KOPT-K1 (cell line): Measurements from ENCODE around the gene SCN8A.

ENCODE experiments used
- H3K27ac ChIP-seq: fragments of 200-600 bp; sonication (generic); 2 replicates; pipeline ENCODE4 v1.5.1; 2016; ENCODE audit warnings: antibody characterized with exemption, mild to moderate bottlenecking, low read depth, low read length; ENCODE audit not compliant: poor library complexity, severe bottlenecking
- H3K36me3 ChIP-seq: fragments of 200-600 bp; sonication (generic); 2 replicates; pipeline ENCODE4 v1.5.1; 2017; ENCODE audit warnings: antibody characterized with exemption, mild to moderate bottlenecking, low read length, moderate library complexity; ENCODE audit not compliant: insufficient read depth
- H3K9me3 ChIP-seq: fragments of 200-600 bp; sonication (generic); 2 replicates; pipeline ENCODE4 v1.5.1; 2017; ENCODE audit warnings: antibody characterized with exemption, low read length, mild to moderate bottlenecking; ENCODE audit not compliant: insufficient read depth, poor library complexity, severe bottlenecking

The SCN8A gene

DNA sequence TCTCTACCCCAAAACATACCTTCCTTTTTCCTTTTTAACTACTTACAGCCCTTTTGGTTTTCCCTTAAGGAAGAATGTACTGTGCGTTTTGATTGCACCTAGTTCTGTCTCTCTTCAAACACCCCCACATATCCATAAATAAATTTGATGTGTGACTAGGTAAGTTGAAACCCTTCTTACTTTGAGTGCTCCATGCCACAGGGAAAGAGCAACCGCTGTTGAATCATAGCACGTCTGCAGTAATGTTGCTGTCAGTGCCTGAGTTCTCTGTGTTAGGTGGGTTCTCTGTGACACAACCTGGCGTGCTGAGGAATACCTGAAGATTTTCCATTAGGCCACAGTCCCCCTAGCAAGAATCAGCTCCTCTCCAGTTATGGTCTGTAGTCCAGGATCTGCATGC lies 155.4 kb downstream of the SCN8A start:
- Histone ChIP-seq H3K9me3 (no peaks in the 10 kb centered on the region), H3K36me3 (no peaks in the 10 kb centered on the region), H3K27ac (no peak overlapping the region)

DNA sequence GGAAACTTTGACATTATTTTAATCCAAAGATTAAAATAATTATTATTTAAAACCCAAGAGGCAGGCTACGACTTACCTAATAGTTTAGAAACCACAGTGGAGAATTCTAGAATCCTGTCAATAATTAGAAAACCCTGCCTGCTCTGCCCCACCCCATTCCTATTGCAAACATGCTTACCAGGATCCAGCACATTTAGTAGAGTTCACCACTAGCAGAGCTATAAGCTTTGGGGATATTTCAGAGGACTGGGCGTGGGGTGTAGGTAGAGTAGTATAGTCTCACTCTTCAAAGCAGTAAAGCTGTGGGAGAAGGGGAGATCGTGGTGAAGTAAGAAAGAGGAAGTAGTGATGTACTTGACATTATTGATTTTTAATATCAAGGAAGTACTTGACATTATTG lies 157.2 kb downstream of the SCN8A start:
- H3K9me3 ChIP-seq: no peaks in the 10 kb centered on the region
- H3K27ac ChIP-seq: no peak overlapping the region
- H3K36me3 ChIP-seq: no peaks in the 10 kb centered on the region

DNA sequence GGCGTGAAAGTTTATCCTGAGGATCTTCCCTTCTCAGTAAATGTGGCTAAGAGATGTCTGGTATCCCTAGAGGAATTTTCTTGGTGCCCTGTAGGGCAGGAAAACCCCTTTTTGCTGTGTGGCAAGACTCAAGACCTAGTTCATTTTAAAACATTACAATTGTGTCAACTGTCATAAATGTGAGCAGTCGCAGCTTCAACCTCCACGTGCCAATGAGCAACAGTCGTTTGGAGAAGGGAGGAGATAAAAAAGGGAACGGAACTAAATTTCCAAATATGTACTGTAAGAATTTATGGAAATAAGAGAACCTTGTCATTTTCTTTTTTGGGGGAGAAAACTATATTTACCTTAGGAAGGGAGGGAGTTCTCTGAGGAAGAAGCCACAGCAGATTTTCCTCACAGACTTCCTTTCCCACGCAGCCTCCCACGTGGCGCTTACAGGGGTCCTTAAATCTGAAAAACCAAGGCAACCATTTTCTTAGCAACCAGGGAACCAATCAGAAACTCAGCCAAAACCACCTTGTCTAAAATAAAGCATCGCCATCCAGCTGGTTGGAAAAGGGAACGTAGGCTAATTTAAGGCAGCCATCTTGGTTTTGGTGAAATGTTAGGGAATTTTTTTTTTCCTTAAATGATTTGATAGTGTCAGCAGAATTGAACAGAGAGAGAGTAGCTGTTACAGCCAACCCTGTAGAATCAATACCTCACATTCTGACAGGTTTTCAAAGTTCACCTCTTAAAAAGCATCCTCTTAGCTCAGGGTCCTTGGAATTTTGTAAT lies 158.4 kb downstream of the SCN8A start:
- Histone ChIP-seq H3K27ac (no peak overlapping the region), H3K9me3 (no peaks in the 10 kb centered on the region), H3K36me3 (no peaks in the 10 kb centered on the region)

DNA sequence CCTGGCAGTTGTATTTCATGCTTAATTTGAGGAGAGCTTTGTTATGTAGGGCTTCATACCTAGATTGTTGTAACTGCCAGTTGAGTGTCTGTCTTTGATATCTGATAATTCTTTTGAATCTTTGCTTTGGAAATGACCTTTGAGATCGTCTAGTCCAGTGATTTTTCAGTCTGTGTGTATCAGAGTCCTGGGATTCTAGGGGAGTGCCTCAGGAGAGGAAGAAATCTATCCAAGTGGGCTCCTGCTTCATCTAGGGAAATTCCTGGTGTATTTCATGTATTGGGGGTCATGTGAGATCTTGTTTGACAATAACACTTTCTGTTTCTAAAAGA lies 158.9 kb downstream of the SCN8A start:
- no peaks in the 10 kb centered on the region for H3K36me3 ChIP-seq
- no peak overlapping the region for H3K27ac ChIP-seq
- no peaks in the 10 kb centered on the region for H3K9me3 ChIP-seq

DNA sequence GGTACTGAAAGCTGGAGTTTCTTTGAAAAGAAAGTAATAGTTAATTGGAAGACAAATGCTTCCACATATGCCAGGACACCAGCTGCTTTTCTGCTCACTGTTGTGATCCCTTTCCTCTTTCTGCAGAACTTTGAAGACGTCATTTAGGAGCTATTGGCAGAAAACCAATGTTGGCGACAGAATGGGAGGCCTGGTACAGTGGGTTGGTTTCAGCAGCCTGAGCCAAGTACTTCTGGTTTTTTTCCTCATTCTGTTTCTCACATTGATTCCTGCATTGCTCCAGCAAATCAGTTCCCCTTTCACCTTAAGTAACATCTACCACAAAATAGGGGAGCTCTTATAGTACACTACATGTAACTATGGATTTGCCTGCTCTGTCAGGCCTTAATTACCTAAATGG lies 160.6 kb downstream of the SCN8A start:
- Histone ChIP-seq H3K36me3 (no peaks in the 10 kb centered on the region), H3K27ac (no peak overlapping the region), H3K9me3 (no peaks in the 10 kb centered on the region)

DNA sequence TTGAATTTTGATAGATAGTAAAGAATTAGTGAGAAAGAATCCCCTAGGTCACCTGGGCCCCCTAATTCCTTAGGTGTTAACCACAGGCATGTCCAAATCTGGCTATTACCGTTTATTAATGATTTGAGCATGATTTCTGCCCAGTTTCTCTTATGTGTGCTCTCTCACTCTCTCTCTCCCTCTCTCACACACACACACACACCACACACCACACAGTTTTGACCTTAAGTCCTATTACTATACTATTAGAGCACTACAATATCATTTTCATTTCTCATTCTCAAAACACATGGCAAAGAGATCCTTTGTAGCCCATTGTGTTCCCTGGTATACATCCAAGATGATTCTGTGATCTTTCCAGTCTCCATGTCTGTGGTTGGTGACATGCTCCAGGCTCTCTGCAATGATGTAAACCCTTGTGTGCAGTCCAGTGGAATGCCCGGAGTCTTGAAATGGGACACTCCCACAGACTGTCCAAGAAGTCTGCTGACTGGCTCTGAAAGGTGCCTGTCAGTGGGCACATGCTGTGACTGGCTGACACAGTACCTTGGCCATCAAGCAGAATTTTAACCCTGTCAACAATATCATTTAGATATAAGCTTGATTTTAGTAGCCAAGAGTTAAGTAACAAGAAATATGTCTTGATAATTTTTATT lies 161.3 kb downstream of the SCN8A start:
- Histone ChIP-seq H3K27ac (no peak overlapping the region), H3K36me3 (no peaks in the 10 kb centered on the region), H3K9me3 (no peaks in the 10 kb centered on the region)

DNA sequence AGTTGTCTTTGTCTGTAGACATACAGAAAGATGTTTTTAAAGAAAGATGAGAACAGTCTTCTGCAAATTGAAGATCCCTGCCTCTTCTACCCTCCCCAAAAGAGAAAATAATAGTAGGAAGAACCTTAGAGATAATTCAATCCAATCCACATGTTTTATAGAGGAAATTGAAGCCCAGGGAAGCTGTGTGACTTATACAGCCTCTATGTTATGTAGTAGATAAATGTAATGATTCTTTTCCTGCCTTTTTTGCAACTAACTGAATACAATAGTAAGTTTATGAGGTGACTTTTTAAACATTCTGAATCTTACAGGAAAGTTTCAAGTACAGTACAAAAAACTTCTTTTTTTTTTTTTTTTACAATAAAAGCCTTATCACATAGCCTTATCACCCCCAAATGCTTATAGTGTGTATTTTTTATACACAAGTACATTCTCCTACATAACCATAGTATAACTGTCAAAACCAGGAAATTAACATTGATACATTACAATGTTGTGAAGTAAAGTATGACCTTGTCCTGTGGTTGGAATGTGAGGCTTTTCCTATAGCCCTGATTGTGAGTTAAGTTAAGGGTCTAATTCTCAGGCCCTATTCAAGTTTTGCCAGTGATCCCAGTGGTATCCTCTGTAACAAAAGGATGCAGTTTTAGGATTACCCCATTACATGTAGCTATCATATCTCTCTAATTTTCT lies 163.1 kb downstream of the SCN8A start:
- Histone ChIP-seq H3K9me3 (no peaks in the 10 kb centered on the region), H3K27ac (no peak overlapping the region), H3K36me3 (no peaks in the 10 kb centered on the region)

DNA sequence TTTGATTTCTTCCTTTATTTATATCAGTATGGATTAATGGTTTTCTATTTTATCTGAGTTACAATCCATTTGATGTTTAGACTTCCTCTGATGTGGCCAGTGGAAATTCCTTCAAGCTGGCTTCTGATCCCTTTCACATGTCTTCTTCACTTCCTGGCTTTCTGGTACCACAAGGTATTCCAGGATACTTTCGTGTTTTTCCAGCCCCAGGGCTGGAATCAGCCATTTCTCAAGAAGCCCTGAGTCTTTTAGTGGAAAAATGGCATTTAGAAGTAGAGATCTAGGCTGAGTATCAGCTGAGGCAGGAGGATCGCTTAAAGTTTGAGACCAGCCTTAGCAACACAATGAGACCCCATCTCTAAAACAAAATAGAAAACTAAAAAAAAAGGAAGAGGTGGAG lies 164.2 kb downstream of the SCN8A start:
- H3K36me3 ChIP-seq: no peaks in the 10 kb centered on the region
- no peaks in the 10 kb centered on the region for H3K9me3 ChIP-seq

DNA sequence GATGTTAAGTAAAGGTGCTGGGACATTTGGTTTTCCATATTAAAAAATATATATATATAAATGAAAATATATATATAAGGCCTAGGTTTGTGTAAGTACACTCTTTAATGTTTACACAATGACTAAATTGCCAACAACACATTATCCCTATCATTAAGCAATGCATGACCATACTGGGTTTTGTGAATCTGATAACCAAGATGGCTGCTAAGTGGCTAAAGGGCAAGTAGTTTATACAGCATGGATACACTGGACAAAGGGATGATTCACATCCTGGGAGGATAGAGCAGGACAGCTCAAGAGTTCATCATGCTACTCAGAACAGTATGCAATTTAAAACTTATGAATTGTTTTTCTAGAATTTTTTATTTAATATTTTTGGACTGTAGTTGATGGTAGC lies 168.1 kb downstream of the SCN8A start:
- no peaks in the 10 kb centered on the region for H3K9me3 ChIP-seq
- H3K27ac ChIP-seq: no peak overlapping the region
- no peaks in the 10 kb centered on the region for H3K36me3 ChIP-seq

More for the DNA sequence above, 164.2 kb downstream of the SCN8A start:
- no peak overlapping the region for H3K27ac ChIP-seq

DNA sequence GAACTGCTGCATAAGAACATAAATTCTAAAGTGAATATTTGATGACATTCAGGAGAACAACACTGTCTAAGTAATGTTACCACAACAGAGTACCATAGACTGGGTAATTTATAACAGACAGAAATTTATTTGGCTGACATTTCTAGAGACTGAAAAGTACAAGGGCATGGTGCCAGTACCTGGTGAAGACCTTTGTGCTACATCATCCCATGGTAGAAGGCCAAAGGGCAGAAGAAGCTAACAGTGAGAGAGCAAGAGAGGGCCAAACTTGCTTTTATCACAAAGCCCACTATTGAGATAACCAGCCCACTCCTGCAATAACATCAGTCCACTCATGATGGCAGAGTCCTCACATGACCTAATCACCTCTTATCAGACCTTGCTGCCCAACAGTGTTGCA lies 168.7 kb downstream of the SCN8A start:
- no peak overlapping the region for H3K27ac ChIP-seq
- no peaks in the 10 kb centered on the region for H3K36me3 ChIP-seq
- no peaks in the 10 kb centered on the region for H3K9me3 ChIP-seq

DNA sequence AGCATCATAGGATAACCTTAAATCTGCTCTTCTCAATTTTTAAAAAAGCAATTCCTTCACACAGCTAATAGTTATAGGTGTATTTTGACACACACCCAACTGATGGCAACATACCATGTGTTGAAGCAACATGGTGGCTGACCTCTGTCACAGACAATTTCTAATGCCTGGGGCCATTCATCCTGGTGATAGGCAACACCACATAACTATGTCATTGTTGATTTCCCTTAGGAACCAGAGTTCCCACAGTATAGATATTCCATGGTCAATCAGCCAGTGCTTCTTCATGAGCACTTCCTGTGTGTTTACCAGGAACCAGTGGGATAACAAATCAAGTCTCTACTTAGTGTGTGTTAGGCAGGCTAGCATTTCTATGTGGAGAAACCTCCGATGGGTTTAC lies 169.2 kb downstream of the SCN8A start:
- Histone ChIP-seq H3K27ac (no peak overlapping the region), H3K9me3 (no peaks in the 10 kb centered on the region), H3K36me3 (no peaks in the 10 kb centered on the region)

DNA sequence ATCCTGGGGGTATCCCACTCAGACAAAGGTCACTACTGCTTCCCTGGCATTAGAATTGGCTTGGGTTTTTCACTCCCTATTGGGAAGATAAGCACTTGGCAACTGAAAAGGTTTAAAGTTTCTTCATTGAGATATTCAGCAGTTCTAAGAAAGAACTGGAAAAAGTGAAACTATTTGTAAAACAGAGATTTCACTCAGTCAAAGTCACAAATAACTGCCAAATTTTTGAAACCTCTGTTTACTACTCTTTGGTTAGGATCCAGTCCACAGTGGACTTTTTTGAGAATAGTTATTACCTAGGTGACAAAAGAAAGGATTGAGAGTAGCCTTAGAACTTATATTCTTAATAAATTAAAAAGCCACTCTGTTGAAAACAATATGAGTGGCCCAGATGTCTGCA lies 172.7 kb downstream of the SCN8A start:
- no peaks in the 10 kb centered on the region for H3K36me3 ChIP-seq
- H3K27ac ChIP-seq: no peak overlapping the region
- H3K9me3 ChIP-seq: no peaks in the 10 kb centered on the region

DNA sequence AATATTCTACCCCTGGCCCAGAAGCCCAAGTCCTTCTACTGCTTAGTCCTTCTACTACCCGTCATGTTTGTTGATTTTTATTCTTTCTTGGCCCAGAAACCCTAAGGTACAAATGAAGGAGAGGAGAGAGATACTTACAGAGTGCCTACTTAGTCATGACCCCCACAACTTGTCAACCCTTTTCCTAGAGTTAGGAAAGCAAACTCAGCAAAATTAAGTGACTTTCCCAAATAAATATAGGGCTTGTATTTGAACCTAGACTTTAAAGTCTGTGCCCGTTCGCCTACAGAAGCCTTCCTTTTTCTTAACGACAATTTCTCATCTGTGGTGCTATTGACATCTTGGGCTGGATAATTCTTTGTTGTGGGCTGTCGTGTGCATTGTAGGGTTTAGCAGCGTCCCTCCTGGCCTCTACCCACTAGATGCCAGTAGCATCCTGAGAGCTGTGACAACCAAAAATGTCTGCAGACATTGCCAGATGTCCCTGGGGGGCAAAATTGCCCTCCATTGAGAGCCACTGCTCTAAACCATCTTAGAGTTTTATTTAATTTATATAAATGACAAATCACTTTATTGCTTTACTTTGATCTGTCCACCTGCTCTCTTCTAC lies 175.1 kb downstream of the SCN8A start:
- H3K9me3 ChIP-seq: no peaks in the 10 kb centered on the region
- H3K27ac ChIP-seq: peak overlapping the region; percentile 42
- H3K36me3 ChIP-seq: no peaks in the 10 kb centered on the region

DNA sequence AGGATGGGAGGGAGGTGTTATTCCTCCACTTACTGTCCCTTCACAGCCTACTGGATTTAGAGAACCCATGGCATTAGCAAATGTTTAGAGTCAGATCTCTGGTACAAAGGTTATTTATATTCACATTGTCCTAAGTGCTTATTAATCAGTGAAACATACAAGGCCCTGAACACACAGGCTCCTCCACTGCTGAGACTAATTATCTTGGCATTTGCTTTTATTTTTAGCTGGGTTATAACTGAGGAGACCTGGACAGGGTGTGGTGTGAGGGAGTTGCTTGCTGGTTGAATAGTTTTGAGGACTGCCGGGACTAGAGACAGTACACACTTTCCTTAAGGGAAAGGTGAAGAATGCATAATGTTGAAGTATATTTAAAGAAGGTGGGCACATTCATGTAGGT lies 180.0 kb downstream of the SCN8A start:
- no peaks in the 10 kb centered on the region for H3K9me3 ChIP-seq
- H3K27ac ChIP-seq: no peak overlapping the region
- H3K36me3 ChIP-seq: no peaks in the 10 kb centered on the region

DNA sequence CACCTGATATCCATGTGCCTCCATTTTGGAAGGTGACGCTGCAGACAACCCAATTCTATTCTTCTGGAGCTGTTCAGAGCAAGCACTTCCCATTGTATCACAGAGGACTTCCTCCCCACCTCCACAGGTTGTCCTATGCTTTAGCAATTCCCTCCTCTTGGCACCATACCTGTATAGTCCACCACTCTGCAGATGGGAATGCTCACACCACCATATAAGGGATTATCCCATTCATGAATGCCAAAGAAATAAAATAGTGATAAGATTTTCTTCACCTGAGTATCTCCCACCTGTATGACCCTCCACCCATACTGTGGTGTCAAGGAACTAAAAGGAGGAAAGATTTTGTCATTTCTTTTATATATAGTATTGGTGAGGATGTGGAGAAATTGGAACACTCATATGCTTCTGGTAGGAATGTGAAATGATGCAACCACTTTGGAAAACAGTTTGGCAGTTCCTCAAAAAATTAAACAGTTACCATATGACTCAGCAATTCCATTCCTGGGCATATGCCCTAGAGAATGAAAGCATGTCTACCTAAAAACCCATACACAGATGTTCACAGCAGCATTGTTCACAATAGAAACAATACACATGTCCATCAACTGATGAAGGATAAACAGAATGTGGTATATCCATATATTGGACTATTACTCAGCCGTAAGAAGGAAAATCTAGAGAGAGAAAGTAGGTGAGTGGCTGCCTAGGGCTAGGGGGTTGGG lies 182.3 kb downstream of the SCN8A start:
- Histone ChIP-seq H3K9me3 (no peaks in the 10 kb centered on the region), H3K27ac (no peak overlapping the region), H3K36me3 (no peaks in the 10 kb centered on the region)
